Body of pancreas (tissue), 4 donors: ENCODE measurements around the gene PRMT2. TPM values are rescaled to one million over a fixed set of nuclear protein-coding genes. Genes with fewer than 3 reads are reported as not detected.

Source experiments
- ATAC-seq: fragments of 150-250 bp; one replicate; pipeline ENCODE4 v1.9.1; 2016
- DNase-seq, 4 donors: peaks; one replicate each; pipeline ENCODE4 v3.0.0-alpha.2; 2019
- H3K27ac ChIP-seq, 4 donors: fragments of 200-600 bp; sonication (generic); 1 replicate in 3 of 4; 2 replicates in 1 of 4; pipeline versions ENCODE4 v1.5.1 to v1.6.1; 2016 to 2019; ENCODE audit warnings: mild to moderate bottlenecking in 1 of 4, mixed read lengths in 1 of 4, moderate library complexity in 1 of 4
- H3K27me3 ChIP-seq, 2 donors: fragments of 200-600 bp; sonication (generic); one replicate each; pipeline ENCODE4 v1.6.0; 2016; ENCODE audit warnings: mild to moderate bottlenecking in 1 of 2
- H3K36me3 ChIP-seq, 2 donors: fragments of 200-600 bp; sonication (generic); replicated peaks in 1 of 2; 2 replicates each; pipeline ENCODE4 v1.5.1; 2016; ENCODE audit warnings: low read depth in 2 of 2; ENCODE audit not compliant: insufficient read depth in 1 of 2
- H3K4me1 ChIP-seq: fragments of 200-600 bp; sonication (generic); one replicate; pipeline ENCODE4 v1.6.0; 2016
- H3K4me3 ChIP-seq, 2 donors: fragments of 200-600 bp; sonication (generic); 1 replicate in 1 of 2; 2 replicates in 1 of 2; pipeline ENCODE4 v1.5.1; 2016 to 2019
- H3K9me3 ChIP-seq, 3 donors: fragments of 200-600 bp; sonication (generic); 1 replicate in 2 of 3; 2 replicates in 1 of 3; pipeline ENCODE4 v1.5.1; 2016
- POLR2A ChIP-seq, 3 donors: fragments of 450-650 bp; IDR thresholded peaks; one replicate each; pipeline ENCODE4 v1.6.1; 2016; ENCODE audit warnings: antibody characterized with exemption in 3 of 3, mild to moderate bottlenecking in 2 of 3
- WGBS, 2 donors: methylation state at CpG; one replicate each; pipeline ENCODE4 v1.1.5; 2017; 5-methylcytosine and 5-hydroxymethylcytosine counted together
- intact Hi-C: fragments of 100-400 bp; cut with DNase I; formaldehyde crosslinking; loops from one replicate; pipeline ENCODE4 v1.15.1; 2023
- total RNA-seq, 2 donors: library from RNA; depleted of rRNA; stranded (reverse); fragments of >200 nt; gene quantifications; one replicate each; pipeline ENCODE4 v1.1.0, GENCODE V29; 2016
- TF ChIP-seq, protein P1 (sequence below), 7 experiments: fragments of 450-650 bp in 4 of 7; fragments of 200-600 bp in 3 of 7; sonication (generic) in 3 of 7; IDR thresholded peaks; one replicate each; pipeline ENCODE4 v1.5.1; 2016 to 2019; ENCODE audit warnings: antibody characterized with exemption in 7 of 7

Gene PRMT2
- total RNA-seq, 2 donors from 2014 or later = 30.0 to 63.6 TPM

DNA sequence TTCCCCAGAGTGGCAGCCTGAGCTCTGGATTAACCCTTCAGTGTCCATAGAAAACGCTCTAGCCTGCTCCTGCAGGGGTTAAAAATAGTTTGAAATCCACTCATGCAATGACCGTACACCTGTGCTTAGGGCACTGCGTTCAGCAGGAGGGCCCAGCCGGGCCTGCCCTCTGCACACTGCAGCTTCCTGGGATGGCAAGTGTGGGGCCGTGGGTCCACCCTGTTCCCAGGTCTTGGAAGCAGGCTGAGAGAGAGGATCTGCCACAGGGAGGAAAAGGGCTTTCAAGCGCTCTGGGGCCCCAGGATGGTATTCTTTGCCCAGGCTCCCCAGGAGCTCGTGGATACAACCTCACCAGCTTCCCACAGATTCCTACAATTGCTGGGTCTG lies 29.1 kb upstream of the PRMT2 start:
- Histone ChIP-seq H3K4me1 (peaks cover 4% of the 10 kb centered on the region), H3K4me3 (no peak overlapping the region), H3K27me3 (no peaks in the 10 kb centered on the region), H3K9me3 (peaks cover 0 to 7% (median 0%) of the 10 kb centered on the region in 3 donors), H3K27ac (peak overlapping the region in 1 of 4 donors; percentile 15), H3K36me3 (no peaks in the 10 kb centered on the region)
- ATAC-seq = no peak
- intact Hi-C loops = no loop called here
- DNase-seq = no peak
- no peak for TF ChIP-seq POLR2A (IDR thresholded peaks at IDR 0.05)
- TF ChIP-seq, protein P1, sequence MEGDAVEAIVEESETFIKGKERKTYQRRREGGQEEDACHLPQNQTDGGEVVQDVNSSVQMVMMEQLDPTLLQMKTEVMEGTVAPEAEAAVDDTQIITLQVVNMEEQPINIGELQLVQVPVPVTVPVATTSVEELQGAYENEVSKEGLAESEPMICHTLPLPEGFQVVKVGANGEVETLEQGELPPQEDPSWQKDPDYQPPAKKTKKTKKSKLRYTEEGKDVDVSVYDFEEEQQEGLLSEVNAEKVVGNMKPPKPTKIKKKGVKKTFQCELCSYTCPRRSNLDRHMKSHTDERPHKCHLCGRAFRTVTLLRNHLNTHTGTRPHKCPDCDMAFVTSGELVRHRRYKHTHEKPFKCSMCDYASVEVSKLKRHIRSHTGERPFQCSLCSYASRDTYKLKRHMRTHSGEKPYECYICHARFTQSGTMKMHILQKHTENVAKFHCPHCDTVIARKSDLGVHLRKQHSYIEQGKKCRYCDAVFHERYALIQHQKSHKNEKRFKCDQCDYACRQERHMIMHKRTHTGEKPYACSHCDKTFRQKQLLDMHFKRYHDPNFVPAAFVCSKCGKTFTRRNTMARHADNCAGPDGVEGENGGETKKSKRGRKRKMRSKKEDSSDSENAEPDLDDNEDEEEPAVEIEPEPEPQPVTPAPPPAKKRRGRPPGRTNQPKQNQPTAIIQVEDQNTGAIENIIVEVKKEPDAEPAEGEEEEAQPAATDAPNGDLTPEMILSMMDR (IDR thresholded peaks at IDR 0.05) = no peak
- WGBS, 2 donors = 60 to 65% methylated on average over 1 to 7 of the region's 7 CpGs

DNA sequence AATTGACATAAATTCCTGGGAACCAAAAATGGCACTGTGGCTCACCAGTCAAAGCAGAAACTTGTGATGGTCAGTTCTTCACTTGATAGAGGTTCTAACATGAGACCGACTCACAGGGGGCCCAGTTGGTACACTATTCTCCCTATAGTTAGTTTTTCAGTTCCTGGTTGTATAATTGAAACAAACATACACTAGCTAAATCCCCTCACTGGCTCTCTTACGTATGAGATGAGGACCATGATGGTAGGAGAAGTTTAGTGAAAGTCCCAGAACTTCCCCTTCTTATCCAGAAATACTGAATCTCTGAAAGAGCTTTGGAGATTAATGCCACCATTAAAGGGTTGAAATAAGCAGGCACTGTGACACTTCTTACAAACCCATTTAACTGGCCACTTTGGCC lies 27.8 kb upstream of the PRMT2 start:
- 64 to 71% methylated on average over 2 of the region's 2 CpGs for WGBS, 2 donors
- Histone ChIP-seq H3K27me3 (no peaks in the 10 kb centered on the region), H3K4me3 (no peak overlapping the region), H3K9me3 (peaks cover 0 to 7% (median 0%) of the 10 kb centered on the region in 3 donors), H3K4me1 (no peaks in the 10 kb centered on the region), H3K27ac (no peak overlapping the region), H3K36me3 (no peaks in the 10 kb centered on the region)
- no peak for DNase-seq
- TF ChIP-seq POLR2A (IDR thresholded peaks at IDR 0.05) = no peak
- TF ChIP-seq, protein P1 (IDR thresholded peaks at IDR 0.05) = no peak
- ATAC-seq = no peak
- intact Hi-C loops = no loop called here

DNA sequence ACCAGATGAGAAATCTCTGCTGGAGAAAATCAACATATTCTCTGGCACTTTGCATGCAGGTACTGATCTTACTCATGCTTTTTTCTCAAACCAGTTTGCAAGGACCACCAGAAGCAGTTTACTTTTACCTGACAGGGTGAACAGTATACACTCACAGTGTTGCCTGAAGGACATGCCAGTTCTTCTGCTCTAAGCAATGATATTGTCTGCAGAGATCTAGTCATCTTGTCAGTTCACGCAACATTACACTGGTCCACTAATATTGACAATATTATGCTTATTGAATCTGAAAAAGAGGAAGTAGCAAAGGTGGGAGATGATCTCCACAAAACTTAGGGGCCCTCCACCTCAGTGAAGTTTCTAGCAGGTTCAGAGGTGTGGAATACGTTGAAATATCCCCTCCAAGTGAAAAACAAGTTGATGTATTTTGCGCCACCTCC lies 26.8 kb upstream of the PRMT2 start:
- Histone ChIP-seq H3K4me3 (no peak overlapping the region), H3K36me3 (no peaks in the 10 kb centered on the region), H3K27me3 (no peaks in the 10 kb centered on the region), H3K9me3 (peaks cover 0 to 7% (median 0%) of the 10 kb centered on the region in 3 donors), H3K27ac (no peak overlapping the region), H3K4me1 (no peaks in the 10 kb centered on the region)
- TF ChIP-seq POLR2A (IDR thresholded peaks at IDR 0.05) = no peak
- TF ChIP-seq, protein P1 (IDR thresholded peaks at IDR 0.05) = no peak
- ATAC-seq (no peak), DNase-seq (no peak)
- intact Hi-C loops = no loop called here
- 67 to 72% methylated on average over 3 of the region's 3 CpGs for WGBS, 2 donors

DNA sequence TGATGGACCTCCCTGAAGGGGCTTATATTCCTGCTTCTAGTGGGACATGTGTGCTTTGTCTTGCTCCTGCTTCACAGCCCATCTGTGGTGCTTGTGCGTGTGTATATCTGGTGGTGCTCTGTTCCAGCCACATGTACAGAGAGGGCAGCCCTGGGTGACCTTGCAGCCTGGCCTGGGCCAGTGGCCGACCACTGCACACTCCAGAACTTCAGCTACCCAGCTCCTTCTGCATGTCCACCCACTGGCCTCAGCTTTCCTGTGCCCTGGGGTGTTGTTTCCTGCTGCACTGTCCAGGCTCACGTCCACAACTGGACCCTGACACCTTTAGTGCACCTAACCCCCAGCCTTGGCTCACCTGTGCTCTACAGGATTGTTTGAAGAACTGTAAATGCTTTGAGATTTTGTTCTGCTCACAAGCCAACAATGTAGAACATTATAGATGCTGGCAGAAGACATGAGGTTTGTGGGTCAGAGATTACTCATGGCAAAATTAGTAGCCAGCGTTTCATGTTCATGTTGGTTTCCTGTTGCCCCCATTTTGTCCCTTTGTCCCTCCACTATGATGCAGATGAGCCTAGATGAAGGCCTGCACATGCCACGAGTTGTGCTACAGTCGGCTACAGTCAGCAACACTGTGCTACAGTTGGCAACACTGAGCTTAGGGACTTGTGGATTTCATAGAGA lies 25.3 kb upstream of the PRMT2 start:
- 77 to 86% methylated on average over 6 of the region's 6 CpGs for WGBS, 2 donors
- H3K4me1 ChIP-seq = no peaks in the 10 kb centered on the region
- no peak overlapping the region for H3K4me3 ChIP-seq
- no peaks in the 10 kb centered on the region for H3K27me3 ChIP-seq
- no peak overlapping the region for H3K27ac ChIP-seq
- DNase-seq (no peak), ATAC-seq (no peak)
- no peaks in the 10 kb centered on the region for H3K36me3 ChIP-seq
- TF ChIP-seq, protein P1 (IDR thresholded peaks at IDR 0.05) = no peak
- TF ChIP-seq POLR2A (IDR thresholded peaks at IDR 0.05) = no peak
- intact Hi-C loops = no loop called here
- H3K9me3 ChIP-seq = peaks cover 0 to 7% (median 0%) of the 10 kb centered on the region in 3 donors

DNA sequence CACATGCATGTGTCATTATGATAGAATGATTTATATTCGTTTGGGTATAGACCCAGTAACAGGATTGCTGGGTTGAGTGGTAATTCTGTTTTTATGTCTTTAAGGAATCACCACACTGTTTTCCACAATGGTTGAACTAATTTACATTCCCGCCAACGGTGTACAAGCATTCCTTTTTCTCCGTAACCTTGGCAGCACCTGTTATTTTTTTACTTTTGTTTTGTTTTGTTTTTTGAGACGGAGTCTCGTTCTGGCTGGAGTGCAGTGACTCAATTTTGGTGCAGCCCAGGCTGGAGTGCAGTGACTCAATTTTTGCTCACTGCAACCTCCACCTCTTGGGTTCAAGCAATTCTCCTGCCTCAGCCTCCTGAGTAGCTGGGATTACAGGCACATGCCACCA lies 22.1 kb upstream of the PRMT2 start:
- no peak overlapping the region for H3K4me3 ChIP-seq

More for the DNA sequence above, 22.1 kb upstream of the PRMT2 start:
- no peaks in the 10 kb centered on the region for H3K4me1 ChIP-seq
- intact Hi-C loops = no loop called here
- H3K36me3 ChIP-seq = no peaks in the 10 kb centered on the region
- H3K27me3 ChIP-seq = no peaks in the 10 kb centered on the region
- no peak overlapping the region for H3K27ac ChIP-seq
- WGBS, 2 donors = 33 to 37% methylated on average over 6 of the region's 6 CpGs
- H3K9me3 ChIP-seq = peaks cover 0 to 7% (median 0%) of the 10 kb centered on the region in 3 donors
- TF ChIP-seq, protein P1 (IDR thresholded peaks at IDR 0.05) = no peak
- TF ChIP-seq POLR2A (IDR thresholded peaks at IDR 0.05) = no peak
- ATAC-seq (no peak), DNase-seq (no peak)
